DMS153 (cell line): ENCODE data around the gene CTDSPL.
"Not testable (repeated sequence)": the region's sequence is repeated elsewhere in the genome, so short reads cannot be mapped to it uniquely, and the experiment has no call there.

Experiments used
- DNase-seq: peaks from one replicate; lab custom pipeline; 2025; lab: John Stamatoyannopoulos, UW

Gene CTDSPL

DNA sequence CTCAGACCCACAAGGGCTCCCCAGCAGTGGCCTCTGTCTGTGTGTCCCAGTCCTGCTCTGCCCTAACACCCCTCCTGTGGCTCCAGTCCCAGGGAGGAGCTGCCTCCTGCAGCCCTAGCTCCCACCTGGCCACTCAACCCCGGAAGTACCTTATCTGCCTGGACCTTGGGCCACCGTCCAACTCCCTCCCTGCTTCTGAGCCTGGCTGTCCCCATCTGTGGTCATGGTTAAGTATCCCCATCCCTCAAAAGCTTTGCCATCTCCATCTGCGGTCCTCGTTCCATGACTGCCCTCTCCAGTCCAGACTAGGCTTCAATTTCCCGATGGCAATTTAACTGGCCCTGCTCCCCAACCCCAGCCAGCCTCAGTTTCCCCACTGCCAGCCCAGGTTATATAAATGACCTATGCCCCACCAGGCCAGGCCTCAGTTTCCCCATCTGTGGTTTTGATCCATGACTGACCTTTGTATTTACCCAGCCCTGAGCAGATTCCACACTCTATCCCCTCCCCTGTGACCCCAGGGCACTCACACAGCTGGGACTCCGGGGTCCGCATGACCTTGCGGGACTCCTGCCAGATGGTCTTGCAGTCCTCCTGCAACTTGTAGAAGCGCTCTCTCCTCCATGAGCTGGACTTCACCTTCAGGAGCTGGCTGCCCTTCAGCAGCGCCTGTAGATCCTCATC, 158.1 kb downstream of the CTDSPL start:
- no peak for DNase-seq

DNA sequence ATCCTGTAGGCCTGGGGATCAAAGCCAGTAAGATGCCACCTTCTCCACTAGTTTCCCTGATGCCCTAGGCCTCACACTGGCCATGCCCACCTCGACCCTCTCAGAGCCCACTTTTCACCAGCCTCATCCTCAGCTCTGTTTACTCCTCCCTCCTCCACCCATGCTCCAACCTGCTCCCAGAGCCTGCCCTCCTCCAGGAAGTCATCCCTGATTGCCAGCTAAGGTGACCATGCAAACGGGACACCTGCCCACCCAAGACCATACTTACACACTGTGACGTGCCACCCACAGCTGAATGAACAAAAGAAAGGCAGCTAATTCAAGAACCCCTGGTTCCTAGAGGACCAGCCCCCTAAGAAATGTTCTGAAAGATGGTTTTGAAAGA, 158.7 kb downstream of the CTDSPL start:
- no peak for DNase-seq

DNA sequence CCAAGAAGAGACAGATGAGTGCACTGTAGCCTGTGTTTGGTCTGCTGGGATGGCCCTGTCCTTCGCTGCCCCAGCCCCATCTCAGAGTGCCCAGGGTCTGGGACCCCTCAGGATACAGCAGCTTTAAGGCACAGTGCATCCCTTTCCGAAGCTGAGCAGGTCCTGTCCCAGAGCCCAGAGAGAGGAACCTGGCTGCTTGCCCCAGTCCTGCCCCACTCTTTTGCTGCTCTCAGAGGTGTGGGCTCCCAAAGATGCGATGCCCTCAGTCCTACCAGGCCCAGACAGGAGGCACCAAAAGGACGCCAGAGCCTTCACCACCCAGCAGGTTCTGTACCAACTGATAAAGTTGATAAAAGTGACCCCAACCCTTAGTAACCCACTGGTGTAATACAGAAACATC, 159.5 kb downstream of the CTDSPL start:
- no peak for DNase-seq

DNA sequence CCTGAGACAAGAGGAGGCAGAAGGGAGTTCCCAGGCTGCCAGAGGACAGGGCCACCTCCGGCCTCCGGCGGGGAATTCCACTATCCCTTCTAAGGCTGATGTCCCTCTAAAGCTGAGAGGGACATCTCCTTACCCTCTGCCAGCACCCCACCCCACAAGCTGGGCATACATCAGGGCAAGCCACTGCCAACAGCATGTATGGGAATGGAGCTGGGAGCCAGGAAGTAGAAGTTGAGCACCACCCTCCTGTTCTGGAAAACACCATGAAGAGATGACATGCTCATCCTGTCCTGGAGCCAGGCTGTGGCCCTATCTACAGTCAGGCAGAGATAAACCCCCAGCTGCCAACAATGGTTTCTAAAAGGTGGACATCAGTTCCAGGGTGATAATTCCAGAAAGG, 160.6 kb downstream of the CTDSPL start:
- no peak for DNase-seq

DNA sequence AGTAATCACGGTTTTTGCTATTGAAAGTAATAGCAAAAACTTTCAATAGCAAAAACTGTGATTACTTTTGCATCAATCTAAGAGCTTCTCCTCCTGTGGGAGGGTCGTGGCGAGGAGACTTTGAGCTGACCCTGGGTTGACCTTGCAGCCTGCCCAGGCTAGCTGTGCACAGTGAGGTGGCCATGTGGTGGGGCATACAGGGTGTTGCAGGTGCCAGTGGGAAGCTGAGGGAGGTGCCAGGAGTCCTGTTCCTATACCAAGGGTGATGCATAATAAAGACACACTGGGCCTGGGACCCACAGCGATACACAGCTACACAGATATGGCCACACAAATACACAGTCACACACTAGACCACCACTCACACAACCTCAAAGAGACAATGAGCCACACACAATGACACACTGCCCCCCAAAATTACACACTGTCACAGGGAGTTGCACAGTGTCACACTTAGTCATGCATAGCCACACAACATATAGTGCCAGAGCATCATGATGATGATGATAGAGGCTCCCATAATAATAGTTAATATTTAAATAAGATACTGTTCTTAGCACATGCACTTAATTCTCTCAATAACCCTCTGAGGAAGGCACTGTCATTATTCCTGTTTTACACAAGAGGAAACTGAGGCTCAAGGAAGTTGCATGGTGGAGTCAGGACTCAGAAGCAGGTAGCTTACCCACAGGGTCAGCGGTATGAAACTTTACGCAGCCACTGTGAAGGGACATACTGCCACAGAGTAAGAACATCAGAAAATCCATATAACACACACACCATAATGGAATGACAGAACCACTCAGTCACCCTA, 161.4 kb downstream of the CTDSPL start:
- no peak for DNase-seq

DNA sequence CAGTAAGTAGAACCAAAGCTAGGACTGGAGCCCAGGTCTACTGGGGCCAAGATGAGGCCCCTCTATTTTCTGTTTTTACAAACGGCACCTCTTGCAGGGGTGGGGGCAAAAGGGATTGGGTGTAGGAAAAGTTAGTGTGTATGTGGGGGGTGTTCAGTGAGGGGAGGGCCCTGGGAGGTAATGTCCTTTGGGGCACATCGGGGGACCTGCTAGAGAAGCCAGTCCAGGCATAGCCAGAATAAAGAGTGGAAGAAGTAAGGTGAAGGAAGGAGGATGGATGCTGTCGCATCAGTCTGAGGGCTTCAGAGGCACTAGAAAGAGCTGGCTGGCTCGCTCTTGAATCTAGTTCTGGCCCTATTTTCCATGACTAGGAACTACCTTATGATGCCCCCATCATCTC, 165.2 kb downstream of the CTDSPL start:
- no peak for DNase-seq

DNA sequence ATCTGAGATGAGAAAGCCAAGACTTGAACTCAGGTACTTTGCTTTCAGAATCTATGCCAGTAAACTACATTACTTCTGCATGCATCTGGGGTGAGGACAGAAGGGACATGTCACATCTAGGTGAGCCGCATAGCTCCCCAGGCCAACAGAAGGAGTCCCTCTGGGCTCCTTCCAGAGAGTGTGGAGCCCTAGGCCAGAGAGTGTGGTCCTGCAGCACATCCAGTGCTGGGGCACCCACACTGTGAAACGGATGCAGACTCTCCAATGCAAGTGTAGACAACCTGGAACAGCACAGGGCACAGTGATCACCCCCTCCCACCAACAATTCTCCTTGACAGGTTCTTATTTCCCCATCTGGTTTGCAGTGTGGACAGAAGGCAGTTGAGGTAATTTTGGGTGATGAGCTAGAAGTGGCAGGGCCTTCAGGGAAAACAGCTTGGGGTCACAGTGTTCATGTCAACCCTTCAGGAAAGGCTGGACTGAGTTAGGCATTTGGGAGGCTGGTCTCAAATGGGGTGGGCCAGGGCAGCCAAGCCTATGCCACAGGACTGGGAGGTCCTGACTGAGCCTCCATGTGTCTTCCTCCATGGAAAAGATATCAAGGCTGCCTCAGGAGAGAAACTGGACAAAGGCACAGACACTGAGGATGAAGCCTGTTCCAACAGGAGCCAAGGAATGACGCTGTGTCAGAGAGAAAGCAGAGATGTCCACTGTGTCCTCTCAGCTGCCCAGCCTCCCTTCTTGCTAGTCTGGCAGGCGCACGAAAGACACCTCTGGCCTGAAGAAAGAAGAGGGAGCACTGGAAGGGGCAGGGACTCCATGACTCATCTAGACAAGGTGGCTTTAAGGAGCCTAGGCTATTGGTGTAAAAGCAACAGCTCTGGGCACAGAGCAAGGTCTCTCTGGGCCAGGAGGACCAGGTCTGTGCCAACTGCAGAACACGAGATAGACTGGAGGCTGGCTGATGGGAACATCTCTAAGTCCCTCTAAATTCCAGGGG, 166.1 kb downstream of the CTDSPL start:
- no peak for DNase-seq

DNA sequence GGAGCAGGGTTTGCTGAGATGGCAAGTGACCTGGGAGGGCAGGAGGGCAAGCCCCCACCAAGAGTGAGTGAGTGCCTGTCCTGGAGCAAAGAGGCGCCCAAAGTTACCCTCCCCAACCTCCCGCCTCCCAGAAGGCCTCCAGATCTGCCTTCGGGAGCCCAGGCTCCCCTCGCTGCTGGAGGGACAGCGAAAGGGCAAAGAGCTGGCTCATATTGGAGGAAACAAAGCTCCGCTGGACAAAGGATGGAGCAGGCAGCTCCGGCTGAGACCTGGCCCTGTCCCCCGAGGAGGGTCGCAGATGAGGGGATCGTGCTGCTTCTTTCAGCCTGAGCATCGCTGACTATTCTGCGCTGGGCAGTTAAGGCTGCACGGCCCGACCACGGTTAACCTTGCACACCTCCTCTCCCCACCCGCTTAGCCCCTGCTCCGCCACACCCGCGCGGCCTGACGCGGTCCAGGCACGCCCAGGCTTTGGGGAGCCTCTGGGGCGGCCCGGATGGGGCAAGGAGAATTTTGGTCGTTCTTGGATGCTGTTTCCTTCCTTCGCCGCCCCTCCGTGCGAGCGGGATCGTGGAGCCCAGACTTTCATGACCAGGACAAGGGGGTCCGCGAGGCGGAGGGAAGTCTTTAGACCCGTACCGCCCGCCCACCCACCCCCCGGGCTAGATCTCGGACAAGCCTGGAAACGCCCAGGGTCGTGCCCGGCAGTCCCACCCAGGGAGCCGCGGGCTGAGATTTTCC, 167.1 kb downstream of the CTDSPL start:
- DNase-seq, result no peak

DNA sequence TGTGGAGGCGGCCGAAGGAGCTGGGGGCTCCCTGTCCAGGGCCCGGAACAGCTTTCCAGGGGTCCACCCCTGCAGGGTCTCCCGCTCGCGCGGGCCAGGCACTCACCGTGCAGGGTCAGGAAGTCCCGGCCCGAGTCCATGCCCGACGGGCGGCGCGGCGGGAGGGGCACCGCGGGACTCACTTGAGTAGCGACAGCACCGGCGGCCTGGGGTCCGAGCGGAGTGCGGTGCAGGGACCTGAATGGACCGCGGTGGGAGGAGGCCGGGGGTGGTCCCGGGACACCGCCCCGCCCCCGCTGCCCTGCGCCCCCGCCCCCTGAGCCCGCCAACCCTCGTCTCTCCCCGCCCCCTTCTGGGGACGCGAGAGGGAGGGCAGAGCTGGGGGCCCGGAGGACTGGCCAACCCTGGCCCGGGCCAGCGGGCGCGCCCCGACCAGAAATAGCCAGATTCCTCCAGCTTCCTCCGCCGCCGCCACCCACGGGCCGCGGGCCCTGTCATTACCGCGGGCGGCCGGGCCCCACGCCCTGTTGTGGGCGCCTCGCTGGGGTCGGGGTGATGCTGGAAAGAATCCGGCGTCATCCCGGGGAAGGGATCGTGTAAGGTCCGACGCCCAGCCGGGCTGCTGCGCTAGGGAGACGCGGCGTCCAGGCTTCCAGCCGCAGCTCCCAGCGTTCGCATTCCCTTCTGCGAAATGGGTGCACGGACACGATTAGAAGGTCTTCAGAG, 167.9 kb downstream of the CTDSPL start, which contains the start of gene PLCD1:
Gene PLCD1 (minus strand): TSS at position 243 of the 726 bp plus-strand sequence. CDS start 103 bp downstream, at position 140.
- no peak for DNase-seq

DNA sequence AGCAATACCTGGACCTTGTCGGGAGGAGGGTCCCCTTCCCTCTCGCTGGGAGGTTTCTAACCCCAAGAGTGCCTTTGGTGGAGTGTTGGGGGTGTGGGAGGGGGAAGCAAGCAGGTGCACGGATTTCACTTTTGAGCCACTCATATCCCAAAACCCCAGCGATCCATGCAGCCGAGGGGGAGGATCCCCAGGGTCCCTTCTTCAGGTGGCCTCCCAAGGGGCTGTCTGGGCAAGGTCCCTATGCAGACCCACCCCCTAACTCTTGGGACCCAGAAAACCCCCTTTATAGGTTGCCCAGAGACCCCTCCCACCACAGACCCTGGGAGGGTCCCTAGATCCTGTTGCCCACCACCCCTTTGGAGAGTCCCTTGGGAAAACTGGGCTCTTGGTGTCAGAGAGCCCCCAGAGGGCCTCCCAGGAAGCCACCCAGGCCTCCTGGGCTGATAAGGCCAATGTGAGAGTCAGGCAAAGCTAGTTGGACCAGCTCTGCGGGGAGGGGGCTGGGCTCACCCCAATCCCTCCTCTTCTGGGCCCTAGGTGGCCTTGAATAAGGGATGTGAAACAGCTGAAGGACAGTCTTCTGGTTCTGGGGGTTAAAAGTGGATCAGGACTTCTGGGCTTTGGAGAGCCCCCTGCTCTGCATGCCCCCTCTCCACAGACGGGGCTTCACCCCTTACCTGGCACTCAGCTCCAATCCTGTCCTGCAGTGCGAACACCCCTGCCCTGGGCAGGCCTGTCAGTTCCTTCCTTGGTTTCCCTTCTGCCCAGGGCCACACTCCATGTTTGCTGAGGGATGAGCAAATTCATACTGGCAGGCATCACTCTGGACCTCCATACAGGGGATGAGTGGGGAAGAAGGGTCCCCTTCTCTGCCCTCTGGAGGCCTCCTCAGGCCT, 168.7 kb downstream of the CTDSPL start:
- no peak for DNase-seq

DNA sequence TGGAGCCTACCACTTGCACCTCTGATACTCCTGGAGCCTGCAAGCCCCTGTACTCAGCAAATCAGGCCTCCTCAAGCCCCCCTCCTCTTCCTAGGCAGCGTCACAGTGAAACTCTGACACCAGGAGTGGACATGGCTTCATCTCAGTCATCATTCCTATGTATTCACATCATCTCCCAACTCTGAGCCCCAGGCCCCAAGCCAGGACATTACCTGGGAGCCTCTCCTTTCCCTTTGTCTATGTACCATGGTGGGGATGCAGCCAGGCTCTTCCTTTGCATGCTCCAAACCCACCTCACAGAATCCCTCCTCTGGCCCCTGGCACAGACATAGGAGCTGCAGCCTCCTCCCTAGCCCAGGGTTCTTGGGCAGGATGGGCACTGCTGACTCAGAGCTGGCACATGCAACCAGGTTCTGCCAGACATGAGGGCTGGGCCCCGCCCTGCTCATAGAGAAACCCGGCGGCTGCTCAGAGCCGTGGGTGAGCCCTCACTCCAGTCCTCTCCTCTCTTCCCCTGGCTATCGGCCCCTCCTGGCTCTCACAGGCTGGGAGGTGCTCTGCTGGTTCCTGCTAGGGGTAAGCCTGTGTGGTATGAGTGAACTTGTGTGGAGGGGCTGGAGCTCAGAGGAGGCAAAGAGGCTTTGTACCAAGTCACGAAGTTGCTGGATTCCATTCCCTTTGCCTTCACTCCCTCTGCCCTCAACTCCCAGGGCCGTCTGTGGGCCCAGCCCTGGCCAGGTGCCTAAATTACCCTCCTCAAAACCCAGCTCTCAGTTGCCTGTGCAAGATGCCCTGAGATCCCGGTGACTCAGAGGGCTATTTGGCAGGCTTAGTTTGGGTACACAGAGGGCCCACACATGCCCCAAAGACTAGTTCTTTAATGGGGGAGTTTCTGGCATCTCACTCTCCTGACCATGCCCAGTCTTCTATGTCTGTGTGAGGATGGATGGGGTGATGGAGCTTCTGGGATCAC, 169.6 kb downstream of the CTDSPL start:
- DNase-seq, result no peak

DNA sequence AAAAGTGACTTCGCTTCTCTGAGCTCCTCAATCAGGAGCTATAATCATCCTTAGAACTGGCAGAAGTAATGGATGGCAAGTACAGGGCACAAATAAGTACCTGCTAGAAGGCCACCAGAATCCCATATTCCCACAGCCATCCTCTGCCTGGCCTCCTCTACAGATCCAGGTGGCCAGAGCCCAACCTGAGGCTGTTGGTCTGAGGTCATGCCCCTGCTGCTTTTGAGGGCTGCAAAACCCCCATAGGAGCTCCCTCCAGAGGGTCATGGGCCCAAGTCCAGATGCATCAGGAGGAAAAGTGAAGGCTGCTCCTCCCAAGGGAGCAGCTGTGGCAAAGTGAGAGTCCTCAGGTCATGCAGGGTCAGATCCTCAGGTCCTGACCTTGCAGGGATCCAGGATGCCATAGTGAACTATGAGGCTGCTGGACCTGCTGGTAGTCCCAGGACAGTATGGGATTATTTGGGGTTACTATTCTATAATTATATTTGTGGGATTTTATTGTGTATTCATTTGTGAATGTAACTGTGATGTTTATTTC, 170.7 kb downstream of the CTDSPL start:
- DNase-seq, result no peak

DNA sequence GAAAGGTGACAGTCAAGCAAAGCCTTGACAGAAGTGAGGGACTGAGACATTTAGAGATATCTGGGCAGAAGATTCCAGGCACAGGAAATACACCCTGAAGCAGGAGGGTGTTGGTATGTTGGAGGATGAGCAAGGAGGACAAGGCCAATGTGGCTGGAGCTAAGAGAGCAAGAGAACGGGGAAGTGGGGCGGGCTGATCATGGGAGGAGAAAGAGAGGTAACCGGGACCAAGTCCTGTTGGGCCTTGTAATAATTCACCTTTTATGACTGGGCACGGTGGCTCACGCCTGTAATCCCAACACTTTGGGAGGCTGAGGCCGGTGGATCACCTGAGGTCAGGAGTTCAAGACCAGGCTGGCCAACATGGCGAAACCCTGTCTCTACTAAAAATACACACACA, 171.9 kb downstream of the CTDSPL start:
- not testable (repeated sequence) for DNase-seq
